PC-9 (cell line): Measurements from ENCODE around the gene PLXDC2.
"Not testable (repeated sequence)": the region's sequence is repeated elsewhere in the genome, so short reads cannot be mapped to it uniquely, and the experiment has no call there.

Experiments used
- CTCF ChIP-seq: fragments of 200-600 bp; sonication (generic); conservative IDR thresholded peaks from 2 replicates; pipeline ENCODE4 v1.6.1; 2017; ENCODE audit warnings: mixed run types, antibody characterized with exemption, mild to moderate bottlenecking, moderate library complexity
- EZH2 ChIP-seq: fragments of 200-600 bp; sonication (generic); IDR thresholded peaks from 2 replicates; pipeline ENCODE4 v1.8.0; 2017; ENCODE audit warnings: antibody characterized with exemption, low read depth

- not testable (repeated sequence) for TF ChIP-seq CTCF, EZH2
Observed at GRCh38 chr10:20191392-20191791, 375.2 kb downstream of the PLXDC2 start.
